ENCODE measurements around the gene ODF2.
"Not testable (repeated sequence)": the region's sequence is repeated elsewhere in the genome, so short reads cannot be mapped to it uniquely, and the experiment has no call there.

ODF2 gene

DNA sequence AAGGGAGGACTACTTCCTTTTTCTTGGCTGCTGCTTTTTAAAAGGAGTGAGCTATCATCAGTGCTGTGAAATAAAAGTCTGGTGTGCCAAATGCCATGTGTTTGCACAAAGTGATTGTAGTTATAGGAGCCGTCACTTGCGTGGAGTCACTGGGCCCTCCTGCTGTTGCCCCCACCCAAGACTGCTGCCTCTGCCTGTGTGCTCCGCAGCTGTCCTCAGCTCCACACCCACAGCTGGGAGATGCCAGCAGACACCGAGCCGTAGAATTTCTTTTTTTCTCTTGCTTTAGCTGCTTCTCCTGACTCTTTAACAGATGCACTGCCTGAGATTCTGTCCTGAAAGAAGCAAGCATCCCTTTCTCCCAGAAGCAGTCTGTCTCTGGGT lies 38.9 kb downstream of the ODF2 start:
- TF ChIP-seq, protein P1, sequence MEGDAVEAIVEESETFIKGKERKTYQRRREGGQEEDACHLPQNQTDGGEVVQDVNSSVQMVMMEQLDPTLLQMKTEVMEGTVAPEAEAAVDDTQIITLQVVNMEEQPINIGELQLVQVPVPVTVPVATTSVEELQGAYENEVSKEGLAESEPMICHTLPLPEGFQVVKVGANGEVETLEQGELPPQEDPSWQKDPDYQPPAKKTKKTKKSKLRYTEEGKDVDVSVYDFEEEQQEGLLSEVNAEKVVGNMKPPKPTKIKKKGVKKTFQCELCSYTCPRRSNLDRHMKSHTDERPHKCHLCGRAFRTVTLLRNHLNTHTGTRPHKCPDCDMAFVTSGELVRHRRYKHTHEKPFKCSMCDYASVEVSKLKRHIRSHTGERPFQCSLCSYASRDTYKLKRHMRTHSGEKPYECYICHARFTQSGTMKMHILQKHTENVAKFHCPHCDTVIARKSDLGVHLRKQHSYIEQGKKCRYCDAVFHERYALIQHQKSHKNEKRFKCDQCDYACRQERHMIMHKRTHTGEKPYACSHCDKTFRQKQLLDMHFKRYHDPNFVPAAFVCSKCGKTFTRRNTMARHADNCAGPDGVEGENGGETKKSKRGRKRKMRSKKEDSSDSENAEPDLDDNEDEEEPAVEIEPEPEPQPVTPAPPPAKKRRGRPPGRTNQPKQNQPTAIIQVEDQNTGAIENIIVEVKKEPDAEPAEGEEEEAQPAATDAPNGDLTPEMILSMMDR (conservative IDR thresholded peaks at IDR 0.05; ENCODE audit: control insufficient read depth, insufficient read depth, low read depth, low read length), result no peak

DNA sequence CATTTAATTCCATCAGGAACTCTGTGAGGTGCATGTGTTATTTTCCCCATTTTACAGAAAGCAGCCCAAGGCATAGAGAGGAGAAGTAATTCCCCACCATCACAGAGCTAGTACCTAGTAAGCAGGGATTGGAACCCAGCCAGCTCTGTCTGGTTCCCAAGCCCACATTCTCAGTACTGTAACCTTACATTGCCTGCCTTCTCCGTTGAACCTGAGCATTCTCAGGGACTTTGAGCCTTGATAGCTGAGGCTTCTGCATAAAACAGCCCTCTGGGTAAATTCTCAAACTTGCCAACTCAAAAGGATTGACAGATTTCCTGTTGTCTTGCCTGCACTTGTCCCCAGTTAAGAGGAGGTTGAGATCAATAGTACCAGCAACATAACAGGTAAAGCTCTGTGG lies 39.5 kb downstream of the ODF2 start:
- TF ChIP-seq, protein P1 (conservative IDR thresholded peaks at IDR 0.05; ENCODE audit: control insufficient read depth, insufficient read depth, low read depth, low read length), result no peak
- H3K4me3 ChIP-seq (ENCODE audit: control insufficient read depth, low read depth, low read length), result no peak overlapping the region
- no peak for DNase-seq (ENCODE audit: low read depth)

More for the DNA sequence above, 38.9 kb downstream of the ODF2 start:
- DNase-seq (ENCODE audit: low read depth), result no peak
- H3K4me3 ChIP-seq (ENCODE audit: control insufficient read depth, low read depth, low read length), result no peak overlapping the region

DNA sequence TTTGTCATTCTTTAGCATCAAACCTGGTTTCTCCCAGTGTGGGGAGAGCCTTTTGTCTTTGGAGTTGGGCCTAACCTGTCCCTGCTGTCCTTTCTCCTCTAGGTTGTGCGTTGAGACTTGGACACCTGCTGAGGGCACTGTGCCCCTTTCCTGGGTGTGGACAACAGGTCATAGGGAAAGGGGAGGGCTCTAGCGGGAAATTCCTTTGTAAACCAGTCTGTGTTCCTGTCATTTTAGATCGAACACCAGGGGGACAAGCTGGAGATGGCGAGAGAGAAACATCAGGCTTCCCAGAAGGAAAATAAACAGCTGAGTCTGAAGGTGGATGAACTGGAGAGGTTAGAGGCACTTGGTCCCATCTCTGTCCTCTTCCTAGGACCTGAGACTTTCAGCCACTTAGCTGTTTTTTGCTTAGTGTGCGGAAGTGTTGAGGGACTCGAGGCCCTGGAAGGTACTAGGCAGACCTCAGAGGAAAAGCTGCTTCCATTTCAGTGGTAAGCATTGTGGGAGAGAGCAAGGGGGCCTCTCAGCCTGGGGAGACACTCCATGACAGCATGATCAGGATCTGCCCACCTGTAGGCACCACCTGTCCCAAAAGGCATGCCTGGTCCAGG lies 40.1 kb downstream of the ODF2 start:
- TF ChIP-seq, protein P1 (conservative IDR thresholded peaks at IDR 0.05; ENCODE audit: control insufficient read depth, insufficient read depth, low read depth, low read length), result no peak
- no peak overlapping the region for H3K4me3 ChIP-seq (ENCODE audit: control insufficient read depth, low read depth, low read length)
- DNase-seq (ENCODE audit: low read depth), result peak; percentile 3

DNA sequence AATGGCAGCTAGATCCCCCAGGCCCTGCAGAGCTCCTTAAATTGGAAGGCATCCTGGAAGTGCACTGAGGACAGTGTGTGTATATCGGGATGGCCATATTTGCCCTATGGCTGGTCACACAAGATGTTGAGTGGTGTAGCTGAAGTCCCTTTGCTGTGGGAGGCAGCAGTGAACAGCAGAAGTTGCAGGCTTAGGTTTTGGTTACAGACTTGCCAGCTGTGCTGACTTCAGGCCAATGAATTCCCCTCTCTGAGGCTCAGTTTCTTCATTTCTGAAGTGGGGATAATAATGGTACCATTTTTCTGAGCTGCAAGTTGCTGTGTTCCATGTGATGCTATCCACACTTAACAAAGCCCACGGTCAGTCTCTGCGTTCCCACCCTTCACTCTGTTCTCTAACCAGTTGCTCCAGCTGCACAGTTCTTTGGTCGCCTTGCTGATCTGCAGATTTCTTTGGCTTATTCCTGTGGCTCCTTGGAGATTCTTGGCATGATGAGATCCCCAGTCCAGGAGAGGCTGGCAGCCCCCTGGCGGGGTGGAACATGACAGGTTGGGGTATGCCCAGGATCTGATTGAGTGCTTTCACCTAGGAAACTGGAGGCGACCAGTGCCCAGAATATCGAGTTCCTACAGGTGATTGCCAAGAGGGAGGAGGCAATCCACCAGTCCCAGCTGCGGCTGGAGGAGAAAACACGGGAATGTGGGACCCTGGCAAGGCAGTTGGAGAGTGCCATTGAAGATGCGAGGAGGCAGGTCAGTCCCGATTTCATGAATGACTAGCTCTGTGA lies 42.2 kb downstream of the ODF2 start:
- TF ChIP-seq, protein P1 (conservative IDR thresholded peaks at IDR 0.05; ENCODE audit: control insufficient read depth, insufficient read depth, low read depth, low read length), result no peak
- no peak for DNase-seq (ENCODE audit: low read depth)
- no peak overlapping the region for H3K4me3 ChIP-seq (ENCODE audit: control insufficient read depth, low read depth, low read length)

GRCh38 chr9:128498911-128499310 lies 43.1 kb downstream of the ODF2 start:
- DNase-seq (ENCODE audit: low read depth), result no peak
- H3K4me3 ChIP-seq (ENCODE audit: control insufficient read depth, low read depth, low read length), result no peak overlapping the region
- TF ChIP-seq, protein P1 (conservative IDR thresholded peaks at IDR 0.05; ENCODE audit: control insufficient read depth, insufficient read depth, low read depth, low read length), result no peak

DNA sequence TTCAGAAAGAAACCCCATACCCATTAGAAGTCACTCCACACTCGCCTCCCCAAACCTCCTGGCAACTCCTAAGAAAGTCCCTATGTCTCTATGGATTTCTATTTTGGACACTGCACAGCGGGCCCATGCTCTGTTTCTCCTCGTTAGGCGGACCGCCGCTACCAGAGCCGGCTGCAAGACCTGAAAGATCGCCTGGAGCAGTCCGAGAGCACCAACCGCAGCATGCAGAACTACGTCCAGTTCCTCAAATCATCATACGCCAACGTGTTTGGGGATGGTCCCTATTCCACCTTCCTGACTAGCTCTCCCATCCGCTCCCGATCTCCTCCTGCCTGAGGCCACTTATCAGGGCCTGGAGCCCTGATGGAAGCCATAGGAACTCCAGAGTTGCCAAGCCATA lies 44.1 kb downstream of the ODF2 start:
- H3K4me3 ChIP-seq (ENCODE audit: control insufficient read depth, low read depth, low read length), result no peak overlapping the region
- no peak for DNase-seq (ENCODE audit: low read depth)
- TF ChIP-seq, protein P1 (conservative IDR thresholded peaks at IDR 0.05; ENCODE audit: control insufficient read depth, insufficient read depth, low read depth, low read length), result no peak

DNA sequence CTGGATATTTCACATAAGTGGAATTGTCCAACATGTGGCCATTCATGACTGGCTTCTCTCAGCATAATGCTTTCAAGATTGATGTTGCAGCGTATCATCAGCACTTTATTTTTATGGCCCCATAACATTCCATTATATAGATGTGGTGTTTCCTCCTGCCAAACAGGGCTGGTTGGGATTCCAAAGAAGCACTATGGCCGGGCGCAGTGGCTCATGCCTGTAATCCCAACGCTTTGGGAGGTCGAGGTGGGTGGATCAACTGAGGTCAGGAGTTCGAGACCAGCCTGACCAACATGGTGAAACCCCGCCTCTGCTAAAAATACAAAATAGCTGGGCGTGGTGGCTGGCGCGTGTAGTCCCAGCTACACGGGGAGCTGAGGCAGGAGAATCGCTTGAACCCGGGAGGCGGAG lies 47.6 kb downstream of the ODF2 start:
- not testable (repeated sequence) for H3K4me3 ChIP-seq (ENCODE audit: control insufficient read depth, low read depth, low read length)
- peak; percentile 31 for DNase-seq (ENCODE audit: low read depth)
